HG02938 (cell line): ENCODE results near the gene NT5C1B.

Experiments
- ATAC-seq: cut with Tn5 transposase; IDR thresholded peaks from one replicate; pipeline ENCODE4 v1.9.1; 2021; ENCODE audit warnings: mild to moderate bottlenecking, moderate library complexity; ENCODE audit not compliant: unreplicated experiment

Gene NT5C1B

GRCh38 chr2:18600255-18600613 lies 10.9 kb upstream of the NT5C1B start:
- ATAC-seq = no peak

GRCh38 chr2:18599509-18600254 lies 10.3 kb upstream of the NT5C1B start:
- no peak for ATAC-seq

- no peak for ATAC-seq
Measured at GRCh38 chr2:18598848-18599484, 9.6 kb upstream of the NT5C1B start.

- ATAC-seq = no peak
Measured at GRCh38 chr2:18597618-18598017, 8.2 kb upstream of the NT5C1B start.

GRCh38 chr2:18596993-18597392 lies 7.6 kb upstream of the NT5C1B start:
- no peak for ATAC-seq

GRCh38 chr2:18593496-18593895 lies 4.1 kb upstream of the NT5C1B start:
- ATAC-seq = no peak

- ATAC-seq = no peak
Measured at GRCh38 chr2:18592372-18592771, 3.0 kb upstream of the NT5C1B start.

GRCh38 chr2:18588802-18589201 lies 567 bp downstream of the NT5C1B start:
- no peak for ATAC-seq

GRCh38 chr2:18588049-18588448 lies 1.3 kb downstream of the NT5C1B start:
- no peak for ATAC-seq

GRCh38 chr2:18585526-18585925 lies 3.8 kb downstream of the NT5C1B start:
- ATAC-seq = no peak

- no peak for ATAC-seq
Measured at GRCh38 chr2:18584608-18584954, 4.8 kb downstream of the NT5C1B start.

- ATAC-seq = no peak
Measured at GRCh38 chr2:18583905-18584607, 5.3 kb downstream of the NT5C1B start.

GRCh38 chr2:18580606-18581005 lies 8.8 kb downstream of the NT5C1B start:
- ATAC-seq = no peak

GRCh38 chr2:18578033-18578432 lies 11.3 kb downstream of the NT5C1B start:
- no peak for ATAC-seq

GRCh38 chr2:18566145-18566769 lies 23.1 kb downstream of the NT5C1B start:
- no peak for ATAC-seq

GRCh38 chr2:18560797-18561085 lies 28.6 kb downstream of the NT5C1B start:
- peak; percentile 0 for ATAC-seq

GRCh38 chr2:18560031-18560796 lies 29.2 kb downstream of the NT5C1B start, which contains the start of gene RDH14:
RDH14 (minus strand) TSS chr2:18560653; CDS start chr2:18560572, 81 bp downstream.
- peak; percentile 95 for ATAC-seq

GRCh38 chr2:18559531-18560030 lies 29.8 kb downstream of the NT5C1B start:
- no peak for ATAC-seq

- no peak for ATAC-seq
Measured at GRCh38 chr2:18558458-18558857, 30.9 kb downstream of the NT5C1B start.

- no peak for ATAC-seq
Measured at GRCh38 chr2:18557121-18557520, 32.2 kb downstream of the NT5C1B start.
